Fibroblast of skin of left quadriceps (primary cell): Measurements from ENCODE around the gene MCM9.
"Not testable (repeated sequence)": the region's sequence is repeated elsewhere in the genome, so short reads cannot be mapped to it uniquely, and the experiment has no call there.

Source experiments
- DNase-seq, 2 experiments: peaks; one replicate each; pipeline ENCODE4 v3.0.0-alpha.2; 2013; ENCODE audit warnings: low read depth in 2 of 2

Gene MCM9

DNA sequence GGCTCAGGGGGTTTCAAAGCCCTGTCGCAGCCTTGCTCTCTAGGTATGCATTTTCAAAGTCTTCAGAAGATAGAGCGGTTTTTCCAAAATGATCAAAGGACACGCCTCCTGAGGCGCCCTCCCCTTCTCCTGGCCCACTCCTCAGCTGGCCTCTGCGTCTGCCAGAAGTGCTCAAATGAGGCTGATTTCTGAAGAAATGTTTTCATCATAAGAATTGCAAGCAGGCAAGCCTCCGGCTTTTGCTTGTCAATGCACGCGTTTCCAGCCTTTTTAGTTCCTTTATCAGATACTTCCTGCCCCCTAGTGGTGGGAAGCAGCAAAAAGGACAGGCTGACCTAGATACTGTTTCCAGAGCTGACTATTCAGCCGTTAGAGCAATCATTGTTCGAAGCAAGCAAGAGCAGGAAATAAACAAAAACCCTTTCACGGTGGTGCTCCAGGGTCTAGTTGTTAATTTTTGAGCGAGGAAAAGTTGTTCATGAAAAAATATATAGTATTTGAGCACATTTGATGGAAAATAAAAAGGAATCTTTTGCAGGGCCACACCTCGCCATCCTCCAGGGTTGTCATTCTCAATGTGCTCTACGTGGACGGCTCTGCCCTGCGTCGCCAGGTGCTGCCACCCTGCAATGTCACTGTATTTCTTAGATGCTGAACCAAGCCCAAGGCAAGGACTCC, 134.4 kb downstream of the MCM9 start:
- DNase-seq = peak; percentile 61 to 69

DNA sequence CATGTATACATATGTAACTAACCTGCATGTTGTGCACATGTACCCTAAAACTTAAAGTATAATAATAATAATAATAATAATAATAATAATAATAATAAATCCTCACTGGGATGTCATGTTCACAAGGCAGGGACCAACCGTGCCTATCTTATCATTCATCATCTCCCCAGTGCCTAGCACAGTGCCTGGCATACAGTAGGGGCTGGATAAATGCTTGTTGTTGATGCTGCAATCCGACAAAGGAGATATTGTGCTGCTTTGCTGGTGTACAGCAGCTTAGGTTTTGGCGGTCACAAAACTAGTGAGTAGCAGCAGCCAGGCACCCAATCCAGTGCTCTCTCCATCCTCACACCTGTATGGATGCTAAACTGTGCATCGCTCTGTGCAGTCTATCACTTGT, 135.1 kb downstream of the MCM9 start:
- DNase-seq = no peak

DNA sequence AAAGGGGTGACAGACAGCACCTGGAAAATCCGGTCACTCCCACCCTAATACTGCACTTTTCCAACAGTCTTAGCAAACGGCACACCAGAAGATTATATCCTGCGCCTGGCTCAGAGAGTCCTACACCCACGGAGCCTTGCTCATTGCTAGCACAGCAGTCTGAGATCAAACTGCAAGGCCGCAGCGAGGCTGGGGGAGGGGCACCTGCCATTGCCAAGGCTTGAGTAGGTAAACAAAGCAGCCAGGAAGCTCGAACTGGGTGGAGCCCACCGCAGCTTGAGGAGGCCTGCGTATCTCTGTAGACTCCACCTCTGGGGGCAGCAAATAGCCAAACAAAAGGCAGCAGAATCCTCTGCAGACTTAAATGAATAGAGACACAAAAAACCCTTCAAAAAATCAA, 138.4 kb downstream of the MCM9 start:
- DNase-seq = not testable (repeated sequence)

DNA sequence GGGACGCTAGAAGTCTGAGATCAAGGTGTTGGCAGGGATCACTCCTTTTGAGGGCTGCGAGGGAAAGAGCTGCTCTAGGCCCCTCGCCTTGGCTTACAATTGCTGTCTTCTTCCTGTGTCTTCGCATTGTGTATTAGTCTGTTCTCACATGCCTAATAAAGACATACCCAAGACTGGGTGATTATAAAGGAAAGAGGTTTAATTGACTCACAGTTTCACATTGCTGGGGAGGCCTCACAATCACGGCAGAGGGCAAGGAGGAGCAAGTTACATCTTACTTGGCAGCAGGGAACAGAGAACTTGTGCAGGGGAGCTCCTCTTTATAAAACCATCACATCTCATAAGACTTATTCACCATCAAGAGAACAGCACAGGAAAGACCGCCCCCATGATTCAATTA, 143.5 kb downstream of the MCM9 start:
- no peak for DNase-seq

DNA sequence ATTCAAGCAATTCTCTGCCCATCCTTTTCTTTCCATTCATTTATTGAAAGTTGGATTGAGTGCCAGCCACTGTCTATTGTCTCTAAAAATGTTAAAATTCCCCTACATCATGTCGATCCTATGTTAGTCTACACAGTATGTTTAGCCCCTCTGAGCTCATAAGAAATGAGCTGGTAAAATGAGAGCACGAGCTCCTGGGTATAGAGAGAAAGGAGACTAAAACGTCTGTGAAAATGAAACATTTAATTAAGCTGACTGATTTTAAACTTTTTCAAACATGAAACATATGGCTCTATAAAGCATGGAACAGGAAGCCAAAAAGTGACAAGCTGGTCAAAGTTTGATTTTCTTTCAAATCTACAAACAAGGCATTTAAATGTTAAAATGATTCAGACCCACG, 145.0 kb downstream of the MCM9 start:
- DNase-seq = no peak

DNA sequence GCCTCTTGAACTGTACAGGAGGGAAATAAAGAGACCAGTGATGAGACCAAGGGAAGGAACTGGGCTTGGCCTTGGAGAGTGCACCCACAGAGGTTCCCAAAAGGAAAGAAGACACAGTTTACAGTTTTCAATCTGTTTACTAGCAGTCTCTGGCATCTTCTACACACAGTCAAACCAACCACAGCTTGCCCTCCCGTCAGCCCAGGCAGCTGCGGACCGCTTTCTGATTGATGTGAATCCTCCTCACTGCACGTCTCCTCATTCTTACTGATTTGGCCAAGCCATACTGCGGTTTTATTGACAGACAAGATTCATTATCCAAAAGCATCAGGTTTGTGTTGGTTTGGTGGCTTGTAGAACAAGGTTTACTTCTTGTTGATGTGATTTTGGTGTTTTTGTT, 145.5 kb downstream of the MCM9 start:
- no peak for DNase-seq

DNA sequence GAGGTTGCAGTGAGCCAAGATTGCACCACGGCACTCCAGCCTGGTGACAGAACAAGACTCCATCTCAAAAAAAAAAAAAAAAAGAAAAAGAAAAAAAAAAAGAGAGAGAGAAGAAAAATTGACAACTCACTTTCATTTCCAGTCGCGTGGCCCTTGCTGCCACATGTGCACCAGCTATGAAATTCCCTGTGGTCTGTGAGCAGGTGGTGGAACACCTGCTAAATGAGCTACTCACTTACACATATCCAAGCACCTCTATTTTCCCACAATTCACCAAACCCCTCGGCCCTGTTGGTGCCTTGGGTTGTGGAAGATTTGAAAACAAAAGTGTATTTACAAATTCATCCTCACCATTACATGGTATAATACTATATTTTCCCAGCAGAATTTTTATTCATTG, 146.3 kb downstream of the MCM9 start:
- no peak for DNase-seq

DNA sequence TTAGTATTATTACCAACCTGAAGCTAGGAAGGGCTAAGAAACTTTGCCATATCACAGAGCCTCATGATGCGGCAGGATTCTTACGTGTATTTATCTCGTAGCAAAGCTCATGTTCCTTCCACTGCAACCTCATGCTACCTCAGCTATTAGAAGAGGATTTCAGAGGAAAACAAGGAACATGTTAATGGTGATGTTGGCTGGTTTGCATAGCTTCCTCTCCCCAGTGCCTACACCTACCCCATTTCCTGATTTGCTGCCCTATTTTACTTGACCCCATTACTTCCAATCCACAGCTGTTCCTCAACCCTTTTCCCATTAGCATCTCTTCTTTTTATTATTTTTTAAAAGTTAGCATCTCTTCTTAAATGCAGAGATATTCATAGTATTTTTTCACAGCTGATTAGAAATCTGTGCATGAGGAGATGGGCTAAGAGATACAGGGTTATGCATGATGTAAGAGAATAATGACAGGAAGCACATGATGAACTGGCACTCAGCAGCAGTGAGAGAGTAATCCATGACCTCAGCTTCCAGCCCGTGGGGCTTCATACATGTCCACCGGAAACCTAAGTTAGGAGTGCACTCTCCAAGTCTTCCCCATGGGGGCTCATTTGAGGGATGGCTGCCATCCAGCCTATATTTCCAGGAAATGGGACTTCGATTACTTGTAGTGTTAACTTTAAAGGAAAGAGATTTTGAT, 147.1 kb downstream of the MCM9 start:
- DNase-seq = no peak

DNA sequence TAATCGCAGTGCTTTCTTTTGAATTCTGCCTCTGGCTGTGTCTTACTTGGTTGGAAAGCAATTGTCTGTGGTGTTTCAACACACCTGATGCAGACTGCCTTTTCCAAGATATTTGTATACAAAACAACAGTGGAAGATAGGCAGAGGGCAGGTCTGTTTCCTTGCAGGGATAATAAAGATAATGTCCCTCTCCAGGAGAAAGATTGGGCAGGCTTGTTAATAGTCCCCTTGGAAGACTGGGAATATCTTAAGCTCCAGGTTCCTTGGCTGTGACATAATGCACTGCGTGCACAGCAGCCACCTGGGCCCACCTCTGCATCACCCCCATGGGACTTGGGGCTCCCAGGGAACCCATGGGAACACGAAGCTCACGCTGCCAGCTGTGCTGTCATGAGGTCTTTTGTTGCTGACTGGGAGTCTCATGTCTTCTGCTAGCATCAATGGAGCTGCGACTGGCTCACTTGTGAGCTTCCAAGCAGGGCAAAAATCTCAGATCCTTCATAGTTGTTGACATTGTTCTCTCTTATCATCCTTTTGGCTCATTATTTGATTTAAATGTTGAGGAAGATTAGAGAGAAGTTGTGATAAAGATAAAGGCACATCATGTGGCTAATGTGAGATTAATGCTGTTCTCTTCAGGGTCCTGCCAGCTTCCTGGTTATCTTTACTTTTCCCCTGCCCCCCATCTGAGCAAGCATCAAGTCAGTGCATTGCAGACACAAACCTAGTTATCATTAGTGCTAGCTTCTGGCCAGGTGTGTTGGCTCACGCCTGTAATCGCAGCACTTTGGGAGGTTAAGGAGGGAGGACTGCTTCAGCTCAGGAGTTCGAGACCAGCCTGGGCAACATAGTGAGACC, 148.1 kb downstream of the MCM9 start:
- no peak for DNase-seq

DNA sequence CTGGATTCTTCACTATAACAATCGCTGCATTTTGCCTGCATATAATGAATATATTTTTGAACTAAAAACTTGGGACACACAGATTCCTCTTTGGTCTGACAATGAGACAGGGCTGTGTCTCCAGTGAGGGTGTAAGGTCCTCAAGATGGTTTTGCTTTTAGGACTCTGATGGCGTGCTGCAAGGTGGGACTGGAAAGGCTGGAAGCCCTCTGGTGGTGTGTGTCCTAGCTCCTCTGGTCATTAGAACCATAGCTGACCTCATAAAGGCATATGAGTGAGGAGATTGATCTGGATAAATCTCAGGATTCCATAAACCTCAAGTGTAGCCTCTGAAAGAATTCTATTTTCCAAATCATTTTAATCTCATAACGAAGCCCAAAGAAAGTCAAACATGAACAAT, 149.4 kb downstream of the MCM9 start:
- no peak for DNase-seq

DNA sequence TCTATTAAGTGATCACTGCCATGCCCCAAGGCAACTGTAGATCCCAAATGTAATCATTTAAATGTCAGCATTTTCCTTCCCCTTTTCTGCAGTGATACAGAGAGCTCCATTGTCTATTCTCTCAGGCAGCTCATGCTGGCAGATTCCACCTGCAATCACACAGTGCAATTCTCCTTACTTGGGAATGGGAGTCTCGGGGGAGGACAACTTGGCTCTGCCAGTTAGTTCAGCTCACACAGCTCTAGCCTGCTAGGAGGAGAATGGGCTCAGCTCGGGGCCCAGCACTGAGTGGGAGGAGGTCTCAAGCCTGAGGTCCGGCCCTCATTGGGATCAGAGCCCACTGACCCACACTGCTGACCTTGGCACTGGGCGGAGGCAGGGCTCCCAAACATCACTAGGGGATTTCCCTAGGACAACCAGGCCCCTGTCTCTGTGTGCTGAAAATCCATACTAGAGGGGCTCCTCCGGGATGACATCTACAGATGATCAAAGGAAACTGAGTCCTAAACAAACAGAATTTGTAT, 150.3 kb downstream of the MCM9 start:
- no peak for DNase-seq

DNA sequence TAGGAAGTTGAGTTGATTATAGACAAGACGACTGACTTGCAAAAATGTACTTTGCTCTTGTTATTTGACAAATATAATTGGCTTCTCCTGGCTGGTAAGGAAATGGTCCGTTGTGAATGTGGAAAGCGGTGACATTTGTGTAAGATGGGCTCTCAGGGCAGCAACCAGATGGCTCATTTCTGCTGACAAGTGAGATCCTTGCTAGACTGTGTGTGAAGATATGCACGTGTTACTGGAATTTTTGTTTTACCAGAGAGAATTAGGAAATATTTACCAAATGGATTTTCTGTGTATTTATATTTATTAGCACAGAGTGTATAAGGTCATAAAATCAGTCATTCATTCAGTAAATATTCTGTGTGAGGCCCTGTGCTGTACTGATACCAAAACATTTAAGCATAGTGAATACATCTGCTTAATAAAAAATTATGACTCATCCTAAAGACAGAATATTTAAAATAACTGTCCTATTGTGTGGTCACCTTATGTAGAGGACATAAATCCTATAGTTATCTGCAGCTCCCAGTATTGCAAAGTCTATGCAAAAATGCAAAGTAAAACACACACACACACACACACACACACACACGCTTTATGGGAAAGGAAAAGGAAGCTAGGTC, 150.9 kb downstream of the MCM9 start:
- peak in 1 of 2 experiments; percentile 14 for DNase-seq

DNA sequence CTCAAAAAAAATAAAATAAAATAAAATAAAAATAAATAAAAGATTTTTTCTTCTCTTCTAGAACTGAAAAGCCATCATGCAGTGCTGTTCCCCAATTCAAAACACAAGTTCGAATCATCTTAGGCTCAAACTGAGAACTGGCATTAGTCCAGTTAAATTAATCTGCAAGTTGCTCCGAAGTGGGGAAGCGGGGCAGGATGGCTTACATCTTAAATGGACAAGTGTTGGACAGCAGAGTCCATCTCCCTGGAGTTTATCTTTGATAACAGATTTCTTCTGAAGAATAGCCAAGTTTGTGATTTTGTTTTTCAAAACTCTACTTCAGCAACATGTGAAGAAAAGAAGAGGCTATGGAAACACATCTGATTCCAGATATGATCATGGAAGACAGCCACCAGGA, 152.3 kb downstream of the MCM9 start:
- DNase-seq = no peak

DNA sequence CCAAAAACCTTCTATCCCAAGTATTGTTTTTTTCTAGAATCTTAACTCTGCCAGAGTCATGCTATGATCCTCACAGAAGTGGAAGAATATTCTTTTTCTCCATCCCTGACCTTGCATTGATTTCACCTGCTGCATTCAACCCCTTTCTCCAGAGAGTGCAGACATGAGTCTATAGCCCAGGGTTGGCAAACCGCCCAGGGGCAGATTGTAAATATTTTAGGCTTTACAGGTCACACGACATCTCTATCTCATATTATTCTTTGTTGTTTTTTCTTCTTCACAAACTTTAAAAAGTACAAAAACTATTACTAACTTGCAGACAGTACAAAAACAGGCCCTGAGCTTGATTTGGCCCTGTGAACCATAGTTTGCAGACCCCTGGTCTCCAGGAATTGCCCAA, 153.1 kb downstream of the MCM9 start:
- no peak for DNase-seq

DNA sequence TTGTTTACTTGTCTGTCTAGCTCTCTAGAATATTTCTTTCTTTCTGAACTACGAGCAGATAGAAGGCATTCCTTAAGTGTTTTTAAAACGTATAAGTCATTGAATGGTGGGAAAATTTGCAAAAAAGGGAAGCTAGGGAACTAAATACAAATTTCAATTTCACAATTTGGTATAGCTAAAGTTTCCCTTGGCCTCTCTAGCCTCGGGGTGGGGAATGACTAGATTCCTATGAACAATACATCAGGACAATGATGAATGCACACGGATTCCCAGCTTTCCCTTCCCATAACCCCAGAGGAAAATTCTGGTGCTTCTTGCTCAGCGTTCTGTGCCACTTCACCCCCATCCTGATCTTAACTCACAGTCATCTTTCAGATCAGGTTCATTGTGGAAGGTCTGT, 154.3 kb downstream of the MCM9 start:
- no peak for DNase-seq

DNA sequence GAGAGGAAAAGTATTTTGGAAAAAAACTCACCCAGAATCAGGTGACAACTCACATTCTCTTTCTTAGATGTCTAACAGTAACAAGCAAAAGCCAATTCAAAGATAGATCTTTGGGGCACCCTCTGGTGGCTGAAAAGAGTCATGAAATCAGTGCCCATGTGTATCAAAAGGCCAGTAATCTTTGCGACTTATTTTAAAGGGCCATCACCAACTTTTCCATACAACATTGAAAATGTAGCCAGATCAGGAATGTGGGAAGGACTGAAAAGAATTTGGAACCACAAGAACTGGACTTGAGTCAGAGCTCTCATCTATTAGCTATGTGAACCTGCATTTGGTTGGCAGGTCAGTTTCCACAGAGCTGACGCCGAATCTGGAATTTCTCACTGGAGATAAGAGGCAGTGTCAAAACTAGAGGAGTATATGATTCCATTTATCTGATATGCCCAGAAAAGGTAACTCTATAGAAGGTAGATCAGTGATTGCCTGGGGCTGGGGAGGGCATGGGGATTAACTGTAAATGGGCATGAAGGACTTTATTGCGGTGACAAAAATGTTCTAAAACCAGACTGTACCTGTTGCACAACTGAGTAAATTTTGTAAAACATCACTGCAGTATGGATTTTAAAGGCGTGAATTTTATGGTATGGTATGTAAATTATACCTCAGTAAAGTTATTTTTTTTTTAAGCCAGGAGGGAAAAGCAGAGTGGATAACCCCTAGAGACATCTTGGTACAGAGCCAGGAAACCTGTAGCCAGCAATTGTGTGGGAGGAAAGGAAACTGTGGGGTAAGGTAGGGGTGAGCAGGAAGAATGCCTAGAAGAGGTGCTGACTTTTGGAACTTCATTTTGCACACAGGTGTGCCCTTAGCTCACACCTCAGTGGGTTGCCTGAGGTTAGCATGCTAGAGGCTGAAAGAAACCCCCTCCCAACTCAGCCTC, 158.1 kb downstream of the MCM9 start:
- DNase-seq = peak; percentile 53 to 58

DNA sequence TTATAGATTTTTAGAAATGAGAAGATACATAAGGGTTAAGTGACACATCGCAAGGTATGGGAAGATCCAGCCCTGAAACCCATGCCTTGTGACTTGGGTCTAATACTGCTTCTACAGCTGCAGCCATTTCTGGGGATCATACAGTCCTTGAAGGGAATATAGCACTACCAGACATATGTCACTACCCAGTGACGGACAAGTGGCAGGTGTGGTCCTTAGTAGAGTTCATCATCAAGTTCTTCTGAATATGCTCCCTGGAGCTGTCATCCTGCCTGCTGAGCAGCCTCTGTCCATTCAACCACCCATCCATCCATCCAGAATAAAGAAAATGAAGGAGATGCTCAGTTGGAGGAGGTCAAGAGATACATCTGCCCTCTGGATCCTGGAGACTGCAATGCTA, 159.6 kb downstream of the MCM9 start:
- no peak for DNase-seq

DNA sequence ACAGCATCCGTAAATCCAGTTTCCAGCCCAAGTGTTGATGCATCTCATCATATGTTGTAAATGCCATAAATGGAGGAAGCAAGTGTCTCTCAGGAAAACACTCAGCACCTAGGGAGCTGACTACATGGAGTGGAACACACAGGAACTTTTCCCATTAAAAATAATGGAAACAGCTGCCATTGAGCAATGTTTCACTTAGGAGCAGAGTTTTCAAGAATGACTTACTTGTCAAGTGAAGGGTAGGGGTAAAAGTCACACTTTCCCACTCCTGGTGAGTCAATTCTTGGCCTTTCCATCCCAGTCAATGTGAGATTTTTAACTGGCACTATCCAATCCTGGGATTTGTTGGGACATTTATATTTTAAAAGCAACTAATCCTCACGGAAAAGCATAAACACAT, 160.4 kb downstream of the MCM9 start:
- DNase-seq = no peak

DNA sequence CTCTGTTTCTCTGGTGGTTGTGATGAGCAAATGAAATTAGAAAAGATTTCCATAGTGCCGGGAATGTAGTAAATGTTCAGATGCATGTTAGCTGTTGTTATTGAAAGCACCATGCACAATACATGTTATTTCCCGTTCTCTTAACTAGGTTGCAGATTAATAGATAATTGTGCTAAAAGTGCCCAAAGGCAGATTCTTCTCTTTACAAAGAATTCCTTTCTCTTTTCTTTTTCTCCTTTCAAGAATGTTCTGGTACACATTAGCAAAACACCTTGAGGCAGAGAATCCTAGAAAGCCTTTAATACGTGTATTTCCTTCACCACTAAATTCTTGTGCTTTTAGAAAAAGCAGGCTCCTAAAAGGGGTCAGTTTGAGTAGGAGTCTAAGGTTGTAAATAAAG, 162.1 kb downstream of the MCM9 start:
- no peak for DNase-seq

DNA sequence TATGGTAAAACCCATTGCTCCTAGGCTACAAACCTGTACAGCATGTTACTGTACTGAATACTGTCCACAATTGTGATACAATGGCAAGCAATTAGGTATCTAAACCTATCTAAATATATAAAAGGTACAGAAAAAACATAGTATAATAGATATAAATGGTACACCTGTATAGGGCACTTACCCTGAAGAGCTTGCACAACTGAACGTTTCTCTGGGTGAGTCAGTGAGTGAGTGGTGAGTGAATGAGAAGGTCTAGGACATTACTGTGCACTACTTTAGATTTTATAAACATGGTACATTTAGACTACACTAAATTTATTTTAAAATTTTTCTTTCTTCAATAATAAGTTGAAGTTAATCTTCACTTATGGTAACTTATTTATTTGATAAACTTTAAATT, 163.7 kb downstream of the MCM9 start:
- DNase-seq = no peak

DNA sequence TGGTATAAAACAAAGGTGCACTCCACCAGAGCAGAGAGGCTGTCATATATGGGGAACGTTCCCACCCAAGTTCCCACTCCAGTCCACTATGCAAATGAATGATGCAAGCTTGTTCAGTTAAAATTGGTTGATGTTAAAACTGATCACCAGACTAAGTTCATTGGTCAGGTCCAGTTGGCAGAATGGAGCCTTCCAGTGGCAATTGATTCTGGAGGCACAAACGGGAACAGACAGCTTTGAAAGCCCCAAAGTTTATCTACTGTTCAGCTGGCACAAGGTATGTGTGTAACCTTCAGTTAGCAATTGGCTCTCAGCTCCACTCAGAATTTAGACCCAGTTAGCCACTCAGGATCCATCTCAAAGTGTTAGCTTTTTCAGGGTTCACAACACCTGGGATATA, 164.1 kb downstream of the MCM9 start:
- no peak for DNase-seq
